KMS-11 (cell line): ENCODE results near the gene MECR.

Experiments
- H2AFZ ChIP-seq: fragments of 200-600 bp; sonication (generic); 2 replicates; pipeline ENCODE4 v1.6.1; 2016; ENCODE audit warnings: antibody characterized with exemption, mixed run types, low read depth
- H3K27ac ChIP-seq: fragments of 200-600 bp; sonication (generic); 2 replicates; pipeline ENCODE4 v1.6.1; 2016; ENCODE audit warnings: mild to moderate bottlenecking, mixed run types
- H3K27me3 ChIP-seq: fragments of 200-600 bp; sonication (generic); 2 replicates; pipeline ENCODE4 v1.6.1; 2017; ENCODE audit warnings: mild to moderate bottlenecking, low read depth, mixed run types, moderate library complexity; ENCODE audit not compliant: insufficient read depth
- H3K36me3 ChIP-seq: fragments of 200-600 bp; sonication (generic); 2 replicates; pipeline ENCODE4 v1.6.1; 2017; ENCODE audit warnings: mild to moderate bottlenecking, mixed run types; ENCODE audit not compliant: insufficient read depth
- H3K4me1 ChIP-seq: fragments of 200-600 bp; sonication (generic); 2 replicates; pipeline ENCODE4 v1.6.1; 2016; ENCODE audit warnings: mild to moderate bottlenecking, low read depth, mixed run types; ENCODE audit not compliant: poor library complexity, severe bottlenecking
- H3K4me2 ChIP-seq: fragments of 200-600 bp; sonication (generic); 2 replicates; pipeline ENCODE4 v1.7.0; 2016; ENCODE audit warnings: mild to moderate bottlenecking, mixed run types
- H3K4me3 ChIP-seq: fragments of 200-600 bp; sonication (generic); IDR thresholded peaks from 2 replicates; pipeline ENCODE4 v1.6.1; 2017; ENCODE audit warnings: low read depth, low read length, mixed read lengths; ENCODE audit not compliant: insufficient read depth
- H3K79me2 ChIP-seq: fragments of 200-600 bp; sonication (generic); 2 replicates; pipeline ENCODE4 v1.6.1; 2016; ENCODE audit warnings: low read depth, mixed run types; ENCODE audit not compliant: insufficient read depth
- H3K9ac ChIP-seq: fragments of 200-600 bp; sonication (generic); 2 replicates; pipeline ENCODE4 v1.6.1; 2016; ENCODE audit warnings: mild to moderate bottlenecking, mixed run types
- H4K20me1 ChIP-seq: fragments of 200-600 bp; sonication (generic); 2 replicates; pipeline ENCODE4 v1.6.1; 2016; ENCODE audit warnings: mild to moderate bottlenecking, mixed run types; ENCODE audit not compliant: insufficient read depth
- TF ChIP-seq, protein P1 (sequence below): fragments of 200-600 bp; sonication (generic); conservative IDR thresholded peaks from 2 replicates; pipeline ENCODE4 v1.6.1; 2017; ENCODE audit warnings: low read depth, mild to moderate bottlenecking, antibody characterized with exemption, low read length, moderate library complexity, mixed read lengths

MECR gene

GRCh38 chr1:29234471-29234870, 3.7 kb upstream of the MECR start:
- TF ChIP-seq, protein P1, sequence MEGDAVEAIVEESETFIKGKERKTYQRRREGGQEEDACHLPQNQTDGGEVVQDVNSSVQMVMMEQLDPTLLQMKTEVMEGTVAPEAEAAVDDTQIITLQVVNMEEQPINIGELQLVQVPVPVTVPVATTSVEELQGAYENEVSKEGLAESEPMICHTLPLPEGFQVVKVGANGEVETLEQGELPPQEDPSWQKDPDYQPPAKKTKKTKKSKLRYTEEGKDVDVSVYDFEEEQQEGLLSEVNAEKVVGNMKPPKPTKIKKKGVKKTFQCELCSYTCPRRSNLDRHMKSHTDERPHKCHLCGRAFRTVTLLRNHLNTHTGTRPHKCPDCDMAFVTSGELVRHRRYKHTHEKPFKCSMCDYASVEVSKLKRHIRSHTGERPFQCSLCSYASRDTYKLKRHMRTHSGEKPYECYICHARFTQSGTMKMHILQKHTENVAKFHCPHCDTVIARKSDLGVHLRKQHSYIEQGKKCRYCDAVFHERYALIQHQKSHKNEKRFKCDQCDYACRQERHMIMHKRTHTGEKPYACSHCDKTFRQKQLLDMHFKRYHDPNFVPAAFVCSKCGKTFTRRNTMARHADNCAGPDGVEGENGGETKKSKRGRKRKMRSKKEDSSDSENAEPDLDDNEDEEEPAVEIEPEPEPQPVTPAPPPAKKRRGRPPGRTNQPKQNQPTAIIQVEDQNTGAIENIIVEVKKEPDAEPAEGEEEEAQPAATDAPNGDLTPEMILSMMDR: no peak
- Histone ChIP-seq H3K36me3 (no peaks in the 10 kb centered on the region), H3K9ac (no peak overlapping the region), H3K27ac (no peak overlapping the region), H3K4me1 (peaks cover 16% of the 10 kb centered on the region), H3K4me2 (no peak overlapping the region), H3K79me2 (peaks cover 10% of the 10 kb centered on the region; the same call in 1 of the 2 replicates), H3K4me3 (no peak overlapping the region), H2AFZ (no peak overlapping the region), H4K20me1 (no peaks in the 10 kb centered on the region), H3K27me3 (peaks cover 22% of the 10 kb centered on the region; the same call in 1 of the 2 replicates)

DNA sequence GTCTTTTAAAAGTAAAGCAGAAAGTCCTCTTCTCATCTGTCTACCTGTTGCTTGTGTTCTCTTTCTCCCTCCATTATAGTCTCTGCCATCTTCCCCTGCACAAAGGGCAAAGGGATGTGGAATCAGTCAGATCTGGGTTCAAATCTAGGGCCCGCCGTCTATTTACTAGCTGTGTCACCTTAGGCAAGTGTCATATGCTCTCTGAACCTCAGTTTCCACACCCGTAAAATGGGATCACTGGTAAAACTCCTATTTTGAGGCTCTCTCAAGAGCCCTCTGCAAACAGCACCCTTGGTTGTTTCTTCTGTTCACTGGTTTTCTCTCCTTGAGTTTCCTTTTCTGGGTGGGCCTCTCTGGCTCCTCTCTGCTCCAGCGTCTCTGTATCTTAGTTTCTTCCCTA, 3.0 kb upstream of the MECR start:
- H3K27me3 ChIP-seq: peaks cover 21% of the 10 kb centered on the region; the same call in 1 of the 2 replicates
- no peak overlapping the region for H3K27ac ChIP-seq
- no peaks in the 10 kb centered on the region for H3K36me3 ChIP-seq
- no peak overlapping the region for H2AFZ ChIP-seq
- no peak overlapping the region for H3K9ac ChIP-seq
- H4K20me1 ChIP-seq: no peaks in the 10 kb centered on the region
- H3K4me2 ChIP-seq: no peak overlapping the region
- H3K4me3 ChIP-seq: no peak overlapping the region
- H3K4me1 ChIP-seq: peaks cover 19% of the 10 kb centered on the region
- H3K79me2 ChIP-seq: peaks cover 16% of the 10 kb centered on the region; the same call in 1 of the 2 replicates
- TF ChIP-seq, protein P1: no peak

- Histone ChIP-seq H3K79me2 (peaks cover 16% of the 10 kb centered on the region; the same call in 1 of the 2 replicates), H3K4me1 (peaks cover 22% of the 10 kb centered on the region), H3K9ac (no peak overlapping the region), H3K4me2 (no peak overlapping the region), H3K36me3 (no peaks in the 10 kb centered on the region), H2AFZ (no peak overlapping the region), H3K27me3 (peaks cover 19% of the 10 kb centered on the region; the same call in 1 of the 2 replicates), H3K4me3 (no peak overlapping the region), H3K27ac (no peak overlapping the region), H4K20me1 (no peaks in the 10 kb centered on the region)
- TF ChIP-seq, protein P1: no peak
These were observed 1.7 kb upstream of the MECR start for GRCh38 chr1:29232387-29232786.

DNA sequence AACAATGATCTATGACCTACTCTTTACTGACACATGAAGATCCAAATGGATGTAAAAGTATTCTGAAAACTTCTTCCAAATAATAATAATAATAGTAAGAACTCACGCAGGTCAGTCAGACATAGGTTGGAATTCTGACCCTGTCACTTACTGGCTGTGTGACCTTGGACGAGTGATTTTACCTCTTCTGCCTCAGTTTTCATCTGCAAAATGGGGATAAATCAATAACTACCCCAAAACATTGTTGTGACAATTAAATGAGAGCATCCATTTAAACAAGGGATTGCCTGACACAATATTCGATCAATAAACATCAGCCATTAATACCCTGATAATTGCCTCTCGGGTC, 556 bp downstream of the MECR start:
- Histone ChIP-seq H2AFZ (peak overlapping the region; percentile 90), H4K20me1 (no peaks in the 10 kb centered on the region), H3K36me3 (no peaks in the 10 kb centered on the region), H3K27ac (peak overlapping the region; percentile 37), H3K9ac (peak overlapping the region; percentile 75), H3K4me1 (peaks cover 14% of the 10 kb centered on the region), H3K4me3 (peak overlapping the region; percentile 94), H3K4me2 (peak overlapping the region; percentile 97), H3K27me3 (peaks cover 7% of the 10 kb centered on the region; the same call in 1 of the 2 replicates), H3K79me2 (peaks cover 16% of the 10 kb centered on the region; the same call in 1 of the 2 replicates)
- TF ChIP-seq, protein P1: no peak
